ENCODE measurements around the gene FER.

FER gene

DNA sequence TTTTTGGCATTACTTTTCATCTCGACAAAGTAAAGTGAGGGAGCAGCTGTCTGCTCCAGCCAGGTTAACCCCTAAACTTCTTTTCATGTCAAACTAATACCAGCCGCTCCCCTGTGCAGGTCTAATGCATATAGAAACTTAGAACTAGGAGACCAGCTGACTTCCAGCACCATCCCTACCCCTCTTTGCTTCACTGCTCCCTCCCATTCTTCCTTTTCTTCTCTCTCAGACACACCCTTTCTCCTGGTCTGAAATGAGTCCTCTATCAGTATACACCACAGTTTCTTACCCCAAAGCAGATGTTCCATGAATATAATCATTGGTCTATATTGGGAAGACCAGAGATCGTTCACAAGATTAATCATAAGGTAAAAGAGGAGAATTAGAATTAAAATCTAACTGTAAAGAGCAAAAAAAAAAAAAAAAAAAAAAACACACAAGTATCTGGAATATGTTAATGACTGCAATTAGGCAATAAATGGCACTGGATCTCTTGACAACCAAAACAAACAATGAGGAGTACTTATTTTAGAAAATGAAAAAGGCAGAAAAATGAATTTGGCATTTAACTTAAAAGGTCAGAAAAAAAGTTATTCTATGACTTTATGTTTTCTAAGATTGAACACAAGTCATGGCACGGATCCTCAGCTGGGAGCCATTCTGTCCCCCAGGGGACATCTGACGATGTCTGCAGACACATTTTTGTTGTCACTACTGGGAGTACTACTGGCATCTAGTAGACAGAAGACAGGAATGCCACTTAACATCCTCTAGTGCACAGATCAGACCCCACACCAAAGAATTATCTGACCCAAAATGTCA, 452.3 kb downstream of the FER start:
- intact Hi-C loops (cut with DNase I) = no loop called here
- DNase-seq = no peak

DNA sequence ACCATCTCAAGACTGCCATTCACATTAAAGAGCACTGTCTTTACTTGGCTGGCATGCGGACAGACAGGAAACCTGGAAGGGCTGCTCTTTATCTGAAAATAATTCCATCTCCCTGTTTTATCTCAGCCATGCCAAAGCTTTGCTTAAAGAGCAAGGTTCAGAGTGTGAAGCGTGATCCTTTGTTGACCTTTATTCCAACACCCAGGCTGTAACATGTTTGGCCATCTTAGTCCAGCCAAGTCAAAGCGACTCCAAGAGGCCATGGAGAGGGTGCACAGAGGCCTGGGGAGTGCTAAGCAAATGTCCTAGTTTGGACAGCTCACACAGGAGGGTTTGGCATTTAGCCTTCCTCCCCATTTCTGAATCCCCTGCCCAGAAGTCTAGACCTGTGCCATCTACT, 467.3 kb downstream of the FER start:
- DNase-seq = no peak
- intact Hi-C loops (cut with DNase I) = no loop called here

DNA sequence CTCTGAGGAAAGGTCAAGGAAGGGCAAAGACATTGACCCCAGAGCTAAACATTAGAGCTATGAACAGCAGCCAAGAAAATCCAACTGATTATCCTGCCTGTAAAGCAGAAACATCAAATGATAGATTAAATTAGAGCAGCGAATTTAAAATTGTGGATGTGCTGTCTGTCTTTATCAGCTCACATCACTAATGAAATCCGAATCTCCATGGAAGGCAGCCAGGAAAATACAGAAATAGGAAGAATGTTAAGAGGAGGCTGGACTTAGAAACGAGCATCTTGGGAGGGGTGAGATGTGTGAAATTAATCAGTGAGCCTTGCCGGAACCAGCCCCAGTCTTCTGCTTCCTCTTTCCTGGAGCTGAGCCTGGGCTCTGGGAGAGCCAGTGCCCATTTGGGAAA, 471.1 kb downstream of the FER start:
- intact Hi-C loops (cut with DNase I) = no loop called here
- DNase-seq = no peak

DNA sequence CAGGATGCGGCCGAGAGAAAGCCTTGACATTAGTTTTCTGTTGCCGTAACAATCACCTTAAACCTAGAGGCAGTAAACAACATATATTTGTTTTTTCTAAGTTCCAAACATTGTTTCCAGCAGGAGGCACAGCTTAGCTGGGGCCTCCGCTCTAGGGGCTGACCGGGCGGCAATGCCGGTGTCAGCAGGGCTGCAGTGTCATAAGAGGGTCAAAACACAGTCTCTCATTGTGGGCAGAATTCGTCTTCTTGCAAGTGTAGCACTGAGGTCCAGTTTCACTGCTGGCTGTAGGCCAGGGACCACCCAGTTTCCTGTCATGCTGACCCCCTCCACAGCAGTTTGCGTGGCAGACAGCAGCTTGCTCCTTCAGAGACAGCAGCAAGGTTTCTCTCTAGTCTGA, 475.8 kb downstream of the FER start:
- no peak for DNase-seq
- intact Hi-C loops (cut with DNase I) = no loop called here

DNA sequence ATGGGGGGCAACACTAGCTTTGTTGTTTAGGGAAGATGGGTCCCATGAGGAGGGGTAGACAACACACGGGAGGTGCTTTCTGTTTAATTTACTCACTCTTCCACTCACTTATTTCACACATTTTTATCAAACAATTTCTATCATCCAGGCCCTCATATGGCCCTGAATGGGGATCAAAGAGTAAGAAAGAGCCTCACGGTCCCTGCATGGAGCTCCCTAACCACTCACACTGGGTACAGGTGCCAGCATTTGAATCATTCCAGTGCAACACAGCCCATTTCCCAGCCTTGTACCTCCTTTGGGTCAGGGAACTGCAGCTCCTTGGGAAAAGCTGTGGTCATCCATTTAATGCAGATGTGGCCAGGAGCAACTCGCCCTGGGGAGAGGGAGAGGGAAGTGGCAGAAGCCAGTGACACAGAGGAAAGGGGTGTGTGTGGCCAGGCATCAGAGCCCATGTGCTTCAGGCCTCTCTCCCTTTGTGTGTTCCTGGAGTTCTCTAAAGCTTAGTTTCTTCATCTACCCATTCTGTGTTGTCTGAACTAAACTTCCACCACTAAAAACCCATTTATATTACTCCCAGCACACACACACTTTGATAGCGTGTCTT, 476.7 kb downstream of the FER start:
- intact Hi-C loops (cut with DNase I) = no loop called here
- no peak for DNase-seq

DNA sequence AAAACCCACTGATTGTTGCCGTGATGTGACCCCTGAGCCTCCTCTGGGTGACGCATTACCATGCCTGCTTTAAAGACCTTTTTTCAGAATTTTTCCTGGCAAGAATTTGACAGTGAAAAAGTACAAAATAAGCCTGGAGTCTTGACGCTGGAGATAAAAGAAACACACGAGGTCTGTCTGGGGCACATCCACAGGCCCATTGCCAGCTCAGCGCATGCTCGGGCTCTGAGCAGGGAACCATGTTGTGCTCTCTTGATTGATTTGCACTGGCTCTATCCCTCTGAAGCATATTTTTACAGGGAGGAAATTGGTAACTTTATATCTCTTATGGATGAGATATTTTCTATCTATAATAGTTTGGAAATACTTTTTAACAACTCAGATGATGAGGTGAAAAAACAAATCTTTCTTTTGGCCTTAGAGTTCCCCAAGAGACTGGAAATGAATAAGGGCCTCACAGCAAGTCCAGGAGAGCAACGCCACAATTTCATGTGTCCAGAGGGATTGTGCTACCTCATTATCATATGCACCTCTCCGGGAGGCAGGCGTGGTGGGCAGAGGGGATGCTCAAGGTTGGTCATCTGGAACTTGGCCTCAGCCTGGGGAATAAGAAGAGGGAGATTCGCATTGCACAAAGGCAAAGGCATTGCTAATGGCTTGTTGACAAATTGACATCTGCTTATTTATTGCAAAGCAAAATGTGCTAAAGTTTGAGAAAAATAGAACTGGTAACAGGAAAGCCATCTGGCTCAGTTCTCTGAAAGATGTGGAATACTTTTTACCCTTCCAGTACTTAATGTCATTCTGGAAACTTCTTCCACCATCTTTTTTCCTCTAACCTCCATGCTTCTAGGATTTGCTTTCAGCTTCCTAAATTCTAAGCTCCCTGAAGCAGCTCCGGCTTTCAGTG, 478.3 kb downstream of the FER start:
- no peak for DNase-seq
- intact Hi-C loops (cut with DNase I) = no loop called here

DNA sequence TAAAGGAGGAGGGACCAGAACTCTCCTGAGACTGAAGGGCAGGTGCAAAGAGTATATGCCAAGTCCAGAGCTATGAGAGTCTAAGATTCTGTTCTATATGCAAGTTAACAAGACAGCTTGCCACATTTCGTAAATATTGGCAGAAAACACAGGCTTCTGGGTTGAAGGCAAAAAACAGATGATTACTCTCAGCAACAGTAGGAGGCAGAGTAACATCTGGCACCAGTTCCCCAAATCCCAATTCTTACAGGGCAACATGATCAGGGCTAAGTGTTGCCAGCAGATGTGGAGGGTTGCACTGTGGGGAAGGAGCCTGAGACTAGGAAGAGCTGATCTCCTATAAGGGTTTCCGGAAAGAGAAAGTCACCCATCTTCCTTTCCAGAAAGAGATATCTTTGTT, 482.7 kb downstream of the FER start:
- no peak for DNase-seq
- intact Hi-C loops (cut with DNase I) = no loop called here

DNA sequence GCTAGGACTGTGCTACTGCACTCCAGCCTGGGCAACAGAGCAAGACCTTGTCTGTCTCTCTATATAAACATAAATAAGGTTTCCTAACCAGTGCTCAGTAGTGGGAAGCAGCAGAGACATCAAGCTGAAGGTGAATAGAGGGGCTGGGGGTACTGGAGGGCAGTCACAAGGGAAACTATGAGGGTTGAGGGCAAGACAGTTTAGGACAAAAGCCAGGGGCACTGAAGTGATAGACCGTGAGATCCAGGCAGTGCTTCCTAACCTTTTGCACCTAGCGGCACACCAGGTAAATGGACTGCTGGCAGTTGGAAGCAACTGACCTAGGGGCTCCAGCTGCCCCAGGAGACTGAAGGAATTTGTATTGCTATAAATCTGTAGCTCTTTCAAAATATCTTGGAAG, 483.6 kb downstream of the FER start:
- no peak for DNase-seq
- intact Hi-C loops (cut with DNase I) = no loop called here

DNA sequence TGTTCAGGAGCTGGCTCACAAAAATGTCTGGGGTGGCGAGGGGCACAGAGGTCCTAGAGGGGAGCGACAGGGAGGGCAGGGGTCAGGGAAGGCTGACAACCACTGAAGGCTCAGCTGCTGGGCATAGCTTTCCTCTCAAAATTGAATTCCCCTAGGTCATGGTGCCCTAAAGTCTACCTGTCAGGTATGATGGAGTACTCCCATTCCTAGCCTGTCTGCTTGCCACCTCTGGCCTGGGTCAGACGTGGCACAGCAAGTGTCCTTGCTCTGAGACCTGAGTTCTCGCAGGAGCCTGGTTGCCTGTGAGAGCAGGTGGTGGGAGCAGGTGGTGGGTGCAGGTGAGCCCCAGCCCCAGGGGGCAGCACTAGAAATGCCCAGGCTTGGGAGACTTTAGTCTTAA, 486.7 kb downstream of the FER start:
- no peak for DNase-seq
- intact Hi-C loops (cut with DNase I) = no loop called here

DNA sequence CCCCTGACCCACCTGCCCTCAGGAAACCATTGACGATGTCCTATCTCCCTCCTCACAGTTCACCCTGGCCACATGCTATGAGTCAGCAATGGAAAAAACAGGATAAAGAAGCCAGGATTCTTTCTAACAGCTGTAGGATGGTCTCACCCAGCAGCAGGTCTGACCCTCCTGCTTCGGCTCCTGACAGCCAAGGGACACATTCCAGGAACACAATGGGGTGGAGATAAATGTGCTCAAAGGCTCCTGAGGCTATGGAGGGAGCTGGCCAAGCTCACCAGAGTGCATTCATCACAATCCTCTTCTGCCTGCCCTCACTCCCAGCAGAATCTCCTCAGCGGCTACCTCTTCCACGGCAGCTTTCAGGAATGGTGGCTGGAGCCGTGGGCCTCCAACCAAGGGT, 491.8 kb downstream of the FER start:
- DNase-seq = no peak
- intact Hi-C loops (cut with DNase I) = no loop called here

DNA sequence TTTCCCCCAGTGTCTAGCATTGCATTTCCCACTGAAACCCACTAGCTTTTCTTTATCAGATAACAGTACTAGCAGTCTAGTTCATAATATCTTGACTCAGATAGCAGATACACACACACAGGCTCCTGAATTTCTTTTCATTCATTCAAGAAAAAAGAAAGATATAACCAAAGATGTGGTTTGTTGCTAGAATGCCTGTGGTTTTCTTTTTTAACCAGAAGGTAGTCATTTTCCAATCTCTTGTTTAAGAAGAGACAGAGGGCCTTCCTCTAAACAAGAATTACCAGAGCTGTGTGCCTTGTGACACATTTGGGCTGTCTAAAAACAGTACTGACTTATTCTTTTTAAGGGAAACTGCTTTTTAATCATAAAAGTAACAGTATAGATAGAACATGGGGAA, 494.8 kb downstream of the FER start:
- intact Hi-C loops (cut with DNase I) = no loop called here
- DNase-seq = no peak

DNA sequence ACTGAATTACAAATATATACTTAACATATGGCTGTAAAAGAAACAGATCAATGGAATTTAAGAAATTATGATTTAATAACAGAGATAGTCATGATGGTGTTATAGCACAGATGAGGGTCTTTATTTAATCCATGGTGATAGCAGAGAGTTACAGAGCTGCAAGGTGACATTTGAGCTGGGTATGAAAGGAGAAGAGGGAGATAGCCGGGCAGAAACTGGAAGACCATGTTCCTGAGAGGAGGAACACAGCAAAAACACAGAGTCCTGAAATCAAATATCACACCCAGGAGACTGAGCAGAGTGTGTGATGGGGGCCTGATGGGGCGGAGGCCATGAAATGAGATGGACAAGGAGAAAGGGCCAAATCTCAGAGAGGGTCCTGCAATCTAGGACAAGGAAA, 498.7 kb downstream of the FER start:
- intact Hi-C loops (cut with DNase I) = no loop called here
- DNase-seq = no peak
